IMR-90 (cell line): ENCODE data around the gene ANO8. TPM values are rescaled to one million over a fixed set of nuclear protein-coding genes. Genes with fewer than 3 reads are reported as not detected.

Experiments
- ATAC-seq: fragments of 200-7000 bp; cut with Tn5 transposase; 2 replicates; pipeline ENCODE4 v1.9.1; 2020; ENCODE audit warnings: low read depth, mild to moderate bottlenecking, moderate library complexity
- BruUV-seq: library from RNA; stranded (reverse); fragments of 400-500 nt; replicated peaks from 2 replicates; lab custom pipeline; 2021; lab: Mats Ljungman, UMichigan
- CTCF ChIA-PET: fragments of 300-600 bp; formaldehyde crosslinking; extraction: SDS; loops from one replicate; lab custom pipeline; 2021; ENCODE audit warnings: antibody characterized with exemption; lab: Yijun Ruan, JAX
- POLR2A ChIA-PET: fragments of 300-600 bp; sonication (Branson Sonifier 250); formaldehyde crosslinking; loops from one replicate; lab custom pipeline; 2022; ENCODE audit warnings: antibody characterized with exemption; ENCODE audit not compliant: unreplicated experiment; lab: Charles Lee
- DNase-seq: peaks from one replicate; pipeline ENCODE4 v3.0.0; 2013
- H2AFZ ChIP-seq: replicated peaks from 2 replicates; pipeline ENCODE3; 2013; ENCODE audit warnings: low read length, mild to moderate bottlenecking; ENCODE audit not compliant: poor library complexity
- H2AK5ac ChIP-seq: 2 replicates; pipeline ENCODE4 v1.6.1; 2013; ENCODE audit warnings: low read depth, low read length, inconsistent platforms
- H2AK9ac ChIP-seq: replicated peaks from 2 replicates; pipeline ENCODE3; 2013; ENCODE audit warnings: mild to moderate bottlenecking, low read depth, low read length, moderate library complexity; ENCODE audit not compliant: poor library complexity
- H2BK120ac ChIP-seq: 2 replicates; pipeline ENCODE4 v1.6.1; 2013; ENCODE audit warnings: low read depth, low read length, inconsistent platforms
- H2BK15ac ChIP-seq: 3 replicates; pipeline ENCODE4 v1.6.1; 2013; ENCODE audit warnings: low read depth, low read length, inconsistent platforms
- H2BK20ac ChIP-seq: 2 replicates; pipeline ENCODE4 v1.6.1; 2013; ENCODE audit warnings: low read depth, mild to moderate bottlenecking, inconsistent platforms, low read length, moderate library complexity
- H2BK5ac ChIP-seq: 2 replicates; pipeline ENCODE4 v1.6.1; 2013; ENCODE audit warnings: mild to moderate bottlenecking, low read depth, low read length, inconsistent platforms; ENCODE audit not compliant: poor library complexity, severe bottlenecking
- H3K14ac ChIP-seq: replicated peaks from 2 replicates; pipeline ENCODE4 v1.6.1; 2013; ENCODE audit warnings: low read depth, low read length, inconsistent platforms
- H3K18ac ChIP-seq: 2 replicates; pipeline ENCODE4 v1.6.1; 2013; ENCODE audit warnings: low read depth, low read length, control low read depth
- H3K23ac ChIP-seq: 2 replicates; pipeline ENCODE4 v1.6.1; 2013; ENCODE audit warnings: low read depth, low read length, inconsistent platforms
- H3K27ac ChIP-seq: 2 replicates; pipeline ENCODE4 v1.5.1; 2013; ENCODE audit warnings: mild to moderate bottlenecking, control low read depth, low read length; ENCODE audit not compliant: insufficient read depth
- H3K27me3 ChIP-seq: 2 replicates; pipeline ENCODE4 v1.6.1; 2013; ENCODE audit warnings: low read length; ENCODE audit not compliant: control insufficient read depth, insufficient read depth
- H3K36me3 ChIP-seq: 2 replicates; pipeline ENCODE4 v1.6.1; 2013; ENCODE audit warnings: low read length, mixed read lengths; ENCODE audit not compliant: control insufficient read depth, insufficient read depth
- H3K4ac ChIP-seq: 2 replicates; pipeline ENCODE4 v1.6.1; 2013; ENCODE audit warnings: low read depth, low read length, inconsistent platforms
- H3K4me1 ChIP-seq: 2 replicates; pipeline ENCODE4 v1.6.1; 2013; ENCODE audit warnings: low read length, mixed read lengths; ENCODE audit not compliant: control insufficient read depth, insufficient read depth
- H3K4me2 ChIP-seq: 2 replicates; pipeline ENCODE4 v1.6.1; 2013; ENCODE audit warnings: low read depth, mild to moderate bottlenecking, control low read depth, low read length, moderate library complexity
- H3K4me3 ChIP-seq: 2 replicates; pipeline ENCODE4 v1.5.1; 2013; ENCODE audit warnings: low read depth, mild to moderate bottlenecking, control low read depth, low read length, moderate library complexity; ENCODE audit not compliant: insufficient read depth
- H3K56ac ChIP-seq: 2 replicates; pipeline ENCODE4 v1.6.1; 2013; ENCODE audit warnings: low read length, inconsistent platforms; ENCODE audit not compliant: insufficient read depth; ENCODE audit errors: extremely low read depth
- H3K79me1 ChIP-seq, 2 experiments: 2 replicates each; pipeline ENCODE4 v1.6.1; 2013; ENCODE audit warnings: low read length in 2 of 2, inconsistent platforms in 1 of 2, low read depth in 1 of 2
- H3K9ac ChIP-seq: 2 replicates; pipeline ENCODE4 v1.6.1; 2013; ENCODE audit warnings: low read depth, low read length, control low read depth
- H3K9me1 ChIP-seq: 2 replicates; pipeline ENCODE4 v1.6.1; 2013; ENCODE audit warnings: low read length, inconsistent platforms; ENCODE audit not compliant: insufficient read depth
- H3K9me3 ChIP-seq: 2 replicates; pipeline ENCODE4 v1.6.1; 2013; ENCODE audit warnings: low read length; ENCODE audit not compliant: control insufficient read depth, insufficient read depth
- H4K20me1 ChIP-seq: 2 replicates; pipeline ENCODE4 v1.6.1; 2013; ENCODE audit warnings: low read length, inconsistent platforms; ENCODE audit not compliant: insufficient read depth
- H4K5ac ChIP-seq: 2 replicates; pipeline ENCODE4 v1.6.1; 2013; ENCODE audit warnings: mild to moderate bottlenecking, low read depth, low read length, control low read depth
- H4K8ac ChIP-seq, 2 experiments: 2 replicates each; pipeline ENCODE4 v1.6.1; 2013; ENCODE audit warnings: low read depth in 2 of 2, low read length in 2 of 2, control low read depth in 1 of 2, inconsistent platforms in 1 of 2
- H4K91ac ChIP-seq: 2 replicates; pipeline ENCODE4 v1.6.1; 2013; ENCODE audit warnings: low read depth, low read length, inconsistent platforms; ENCODE audit not compliant: insufficient read depth
- BHLHE40 ChIP-seq: fragments of 150-350 bp; IDR thresholded peaks from 2 replicates; pipeline ENCODE4 v1.6.1; 2016; ENCODE audit warnings: mild to moderate bottlenecking, low read depth, low read length
- CEBPB ChIP-seq: IDR thresholded peaks from 2 replicates; pipeline ENCODE4 v1.6.1; 2012; ENCODE audit warnings: low read depth, low read length, improper control_type of control experiment
- CHD1 ChIP-seq: IDR thresholded peaks from 2 replicates; pipeline ENCODE4 v1.6.1; 2012; ENCODE audit warnings: low read depth, low read length, improper control_type of control experiment
- FOS ChIP-seq: fragments of 150-350 bp; IDR thresholded peaks from 2 replicates; pipeline ENCODE4 v1.6.1; 2016; ENCODE audit warnings: low read depth, low read length
- MAFK ChIP-seq: IDR thresholded peaks from 2 replicates; pipeline ENCODE4 v1.6.1; 2012; ENCODE audit warnings: low read depth, low read length, improper control_type of control experiment
- MAZ ChIP-seq: IDR thresholded peaks from 2 replicates; pipeline ENCODE4 v1.6.1; 2012; ENCODE audit warnings: low read depth, mild to moderate bottlenecking, low read length, improper control_type of control experiment, moderate library complexity, borderline replicate concordance
- MXI1 ChIP-seq: IDR thresholded peaks from 2 replicates; pipeline ENCODE4 v1.6.1; 2012; ENCODE audit warnings: low read depth, mild to moderate bottlenecking, low read length, moderate library complexity, borderline replicate concordance
- NFE2L2 ChIP-seq: fragments of 150-350 bp; IDR thresholded peaks from 2 replicates; pipeline ENCODE4 v1.6.1; 2016; ENCODE audit warnings: low read depth, mild to moderate bottlenecking, low read length
- POLR2A ChIP-seq: IDR thresholded peaks from 2 replicates; pipeline ENCODE4 v1.6.1; 2012; ENCODE audit warnings: mild to moderate bottlenecking, low read depth, low read length
- RAD21 ChIP-seq: IDR thresholded peaks from 2 replicates; pipeline ENCODE4 v1.6.1; 2012; ENCODE audit warnings: low read length, improper control_type of control experiment
- RCOR1 ChIP-seq: IDR thresholded peaks from 2 replicates; pipeline ENCODE4 v1.6.1; 2012; ENCODE audit warnings: mild to moderate bottlenecking, low read length, improper control_type of control experiment; ENCODE audit not compliant: insufficient replicate concordance
- RFX5 ChIP-seq: IDR thresholded peaks from 2 replicates; pipeline ENCODE4 v1.8.0; 2012; ENCODE audit warnings: low read depth, mild to moderate bottlenecking, low read length, moderate library complexity
- SMC3 ChIP-seq: fragments of 150-350 bp; IDR thresholded peaks from 2 replicates; pipeline ENCODE4 v1.6.1; 2016; ENCODE audit warnings: low read depth, mild to moderate bottlenecking, antibody characterized with exemption, low read length, moderate library complexity
- WGBS, 2 experiments: methylation state at CpG; one replicate each; pipeline versions ENCODE4 v1.1.5 to v1.1.7; 2013; ENCODE audit warnings: missing lambda C conversion rate in 2 of 2; ENCODE audit not compliant: insufficient read length in 1 of 2; ENCODE audit errors: extremely low coverage in 2 of 2; 5-methylcytosine and 5-hydroxymethylcytosine counted together
- dilution Hi-C: fragments of 300-500 bp; cut with HindIII; formaldehyde crosslinking; loops from one replicate; pipeline ENCODE4 v1.14.3; 2018; ENCODE audit warnings: low sequenced_read_pairs; ENCODE audit not compliant: unreplicated experiment
- in situ Hi-C: fragments of 300-500 bp; cut with MboI; formaldehyde crosslinking; loops from 3 replicates; pipeline ENCODE4 v1.14.3; 2019; ENCODE audit warnings: low sequenced_read_pairs, inconsistent platforms, mixed read lengths
- intact Hi-C: fragments of 100-400 bp; cut with micrococcal nuclease; formaldehyde crosslinking; loops from 2 replicates; pipeline ENCODE4 v1.10.0; 2022
- polyA plus RNA-seq, 3 experiments: library from polyadenylated mRNA; depleted of rRNA; stranded (reverse); fragments of >200 nt; gene quantifications; 2 replicates each; pipeline ENCODE4 v1.2.3, GENCODE V29; 2012; ENCODE audit warnings: low replicate concordance in 1 of 3
- total RNA-seq: library from RNA; depleted of rRNA; stranded (reverse); fragments of >200 nt; gene quantifications from 2 replicates; pipeline ENCODE4 v1.2.3, GENCODE V29; 2012
- TF ChIP-seq, protein P1 (sequence below): fragments of 150-350 bp; IDR thresholded peaks from 2 replicates; pipeline ENCODE4 v1.6.1; 2016; ENCODE audit warnings: low read depth, mild to moderate bottlenecking, low read length, moderate library complexity, borderline replicate concordance
- TF ChIP-seq, protein P2 (sequence below): fragments of 150-350 bp; IDR thresholded peaks from 2 replicates; pipeline ENCODE4 v1.6.1; 2017; ENCODE audit warnings: mild to moderate bottlenecking, antibody characterized with exemption, low read length, low read depth
- TF ChIP-seq, protein P3 (sequence below): conservative IDR thresholded peaks from 2 replicates; pipeline ENCODE4 v1.5.1; 2012; ENCODE audit warnings: mild to moderate bottlenecking, low read depth, low read length, improper control_type of control experiment

The ANO8 gene
- total and polyA plus RNA-seq, 2 of the 4 experiments (the other 2 are of a cell fraction), result 1.6 to 5.6 TPM

DNA sequence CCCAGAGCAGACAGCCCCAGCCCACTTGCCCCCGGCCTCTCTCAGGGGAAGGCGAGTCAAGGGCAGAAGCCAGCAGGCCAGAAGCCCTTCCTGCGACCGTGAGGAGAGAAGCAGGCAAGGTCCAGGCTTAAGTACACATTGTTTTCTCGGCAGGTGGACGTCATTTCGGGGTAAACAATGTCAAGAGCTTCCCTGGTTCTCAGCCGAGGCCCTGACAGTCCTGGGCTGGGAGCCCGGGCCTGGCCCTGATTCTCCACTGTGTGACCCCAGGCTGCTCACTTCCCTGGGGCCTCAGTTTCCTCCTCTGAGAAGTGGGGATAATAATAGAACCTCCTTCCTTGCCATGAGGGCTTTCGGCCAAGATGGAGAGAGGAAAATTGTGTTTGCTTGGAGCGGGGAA is 23.1 kb upstream of the ANO8 start:
- intact Hi-C loops (no loop called here), in situ Hi-C loops (no loop called here), dilution Hi-C loops (no loop called here)
- Histone ChIP-seq H3K27me3 (peaks cover 8% of the 10 kb centered on the region), H3K9me3 (no peaks in the 10 kb centered on the region), H2BK15ac (no peak overlapping the region), H3K4ac (no peak overlapping the region), H3K14ac (no peak overlapping the region), H3K56ac (no peak overlapping the region), H4K91ac (no peak overlapping the region), H3K4me1 (no peaks in the 10 kb centered on the region), H3K79me1 (no peaks in the 10 kb centered on the region), H4K8ac (no peak overlapping the region), H4K20me1 (no peaks in the 10 kb centered on the region), H2BK20ac (no peak overlapping the region), H4K5ac (no peak overlapping the region), H2AK9ac (no peak overlapping the region), H3K27ac (no peak overlapping the region), H3K23ac (no peak overlapping the region; the same call in 1 of the 2 replicates), H3K4me2 (no peak overlapping the region), H3K9ac (no peak overlapping the region), H3K36me3 (no peaks in the 10 kb centered on the region), H2AFZ (no peak overlapping the region), H2BK5ac (no peak overlapping the region), H3K4me3 (no peak overlapping the region), H3K9me1 (no peaks in the 10 kb centered on the region), H2BK120ac (no peak overlapping the region), H3K18ac (no peak overlapping the region), H2AK5ac (no peak overlapping the region)
- DNase-seq, result no peak
- ChIA-PET POLR2A (interaction anchor here (0.6 kb wide), 1 partner anchor 213 kb away, joined by 5 read pairs; no protein-coding TSS in a partner anchor), CTCF (no interaction called here)
- whole genome bisulfite sequencing, 2 experiments, result 56% methylated on average over 5 of the region's 11 CpGs; no CpG with 5 or more reads in 1 of the 2 experiments
- no peak for ATAC-seq
- no TSS peak for BruUV-seq
- TF ChIP-seq, protein P1, sequence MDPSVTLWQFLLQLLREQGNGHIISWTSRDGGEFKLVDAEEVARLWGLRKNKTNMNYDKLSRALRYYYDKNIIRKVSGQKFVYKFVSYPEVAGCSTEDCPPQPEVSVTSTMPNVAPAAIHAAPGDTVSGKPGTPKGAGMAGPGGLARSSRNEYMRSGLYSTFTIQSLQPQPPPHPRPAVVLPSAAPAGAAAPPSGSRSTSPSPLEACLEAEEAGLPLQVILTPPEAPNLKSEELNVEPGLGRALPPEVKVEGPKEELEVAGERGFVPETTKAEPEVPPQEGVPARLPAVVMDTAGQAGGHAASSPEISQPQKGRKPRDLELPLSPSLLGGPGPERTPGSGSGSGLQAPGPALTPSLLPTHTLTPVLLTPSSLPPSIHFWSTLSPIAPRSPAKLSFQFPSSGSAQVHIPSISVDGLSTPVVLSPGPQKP, result no peak
- TF ChIP-seq, protein P2, sequence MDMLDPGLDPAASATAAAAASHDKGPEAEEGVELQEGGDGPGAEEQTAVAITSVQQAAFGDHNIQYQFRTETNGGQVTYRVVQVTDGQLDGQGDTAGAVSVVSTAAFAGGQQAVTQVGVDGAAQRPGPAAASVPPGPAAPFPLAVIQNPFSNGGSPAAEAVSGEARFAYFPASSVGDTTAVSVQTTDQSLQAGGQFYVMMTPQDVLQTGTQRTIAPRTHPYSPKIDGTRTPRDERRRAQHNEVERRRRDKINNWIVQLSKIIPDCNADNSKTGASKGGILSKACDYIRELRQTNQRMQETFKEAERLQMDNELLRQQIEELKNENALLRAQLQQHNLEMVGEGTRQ, result no peak
- TF ChIP-seq NFE2L2, result no peak
- no peak for TF ChIP-seq MAFK
- TF ChIP-seq BHLHE40, result no peak
- TF ChIP-seq, protein P3, sequence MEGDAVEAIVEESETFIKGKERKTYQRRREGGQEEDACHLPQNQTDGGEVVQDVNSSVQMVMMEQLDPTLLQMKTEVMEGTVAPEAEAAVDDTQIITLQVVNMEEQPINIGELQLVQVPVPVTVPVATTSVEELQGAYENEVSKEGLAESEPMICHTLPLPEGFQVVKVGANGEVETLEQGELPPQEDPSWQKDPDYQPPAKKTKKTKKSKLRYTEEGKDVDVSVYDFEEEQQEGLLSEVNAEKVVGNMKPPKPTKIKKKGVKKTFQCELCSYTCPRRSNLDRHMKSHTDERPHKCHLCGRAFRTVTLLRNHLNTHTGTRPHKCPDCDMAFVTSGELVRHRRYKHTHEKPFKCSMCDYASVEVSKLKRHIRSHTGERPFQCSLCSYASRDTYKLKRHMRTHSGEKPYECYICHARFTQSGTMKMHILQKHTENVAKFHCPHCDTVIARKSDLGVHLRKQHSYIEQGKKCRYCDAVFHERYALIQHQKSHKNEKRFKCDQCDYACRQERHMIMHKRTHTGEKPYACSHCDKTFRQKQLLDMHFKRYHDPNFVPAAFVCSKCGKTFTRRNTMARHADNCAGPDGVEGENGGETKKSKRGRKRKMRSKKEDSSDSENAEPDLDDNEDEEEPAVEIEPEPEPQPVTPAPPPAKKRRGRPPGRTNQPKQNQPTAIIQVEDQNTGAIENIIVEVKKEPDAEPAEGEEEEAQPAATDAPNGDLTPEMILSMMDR, result no peak
- TF ChIP-seq RFX5, result no peak
- TF ChIP-seq FOS, result no peak
- no peak for TF ChIP-seq RAD21
- no peak for TF ChIP-seq CEBPB
- no peak for TF ChIP-seq SMC3
- no peak for TF ChIP-seq MAZ
- TF ChIP-seq MXI1, result no peak
- no peak for TF ChIP-seq POLR2A
- no peak for TF ChIP-seq RCOR1
- no peak for TF ChIP-seq CHD1
